ENCODE data around the gene KCTD5. TPM values are rescaled to one million over a fixed set of nuclear protein-coding genes. Genes with fewer than 3 reads are reported as not detected.
"Not testable (repeated sequence)": the region's sequence is repeated elsewhere in the genome, so short reads cannot be mapped to it uniquely, and the experiment has no call there.

Gene KCTD5
- polyA plus RNA-seq, 1 experiment = 34.5 TPM

DNA sequence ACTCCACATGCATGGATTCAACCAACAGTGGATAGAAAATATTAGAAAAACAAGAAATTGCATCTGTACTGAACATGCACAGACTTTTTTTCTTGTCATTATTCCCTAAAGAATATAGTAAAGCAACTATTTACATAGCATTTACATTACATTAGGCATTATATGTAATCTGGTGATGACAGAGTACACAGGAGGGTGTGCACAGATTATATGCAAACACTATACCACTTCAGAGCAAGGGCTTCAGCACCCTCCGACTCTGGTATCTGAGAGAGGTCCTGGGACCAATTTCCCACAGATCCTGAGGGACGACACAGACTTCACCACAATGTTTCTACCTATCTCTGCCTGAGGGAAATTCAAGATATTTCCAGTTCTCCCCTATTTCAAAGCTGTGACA lies 25.3 kb upstream of the KCTD5 start:
- POLR2A ChIA-PET = no interaction called here
- H3K27me3 ChIP-seq (ENCODE audit: control insufficient read depth, insufficient read depth, low read length) = peaks cover 9% of the 10 kb centered on the region
- no peak for TF ChIP-seq CTCF (IDR thresholded peaks at IDR 0.05; ENCODE audit: insufficient read depth, low read depth, low read length)
- H3K36me3 ChIP-seq (ENCODE audit: control insufficient read depth, insufficient read depth, low read length) = no peaks in the 10 kb centered on the region
- CTCF ChIA-PET = no interaction called here
- no peak overlapping the region for H3K4me3 ChIP-seq (ENCODE audit: low read depth, low read length)
- DNase-seq (ENCODE audit: low read depth) = no peak

DNA sequence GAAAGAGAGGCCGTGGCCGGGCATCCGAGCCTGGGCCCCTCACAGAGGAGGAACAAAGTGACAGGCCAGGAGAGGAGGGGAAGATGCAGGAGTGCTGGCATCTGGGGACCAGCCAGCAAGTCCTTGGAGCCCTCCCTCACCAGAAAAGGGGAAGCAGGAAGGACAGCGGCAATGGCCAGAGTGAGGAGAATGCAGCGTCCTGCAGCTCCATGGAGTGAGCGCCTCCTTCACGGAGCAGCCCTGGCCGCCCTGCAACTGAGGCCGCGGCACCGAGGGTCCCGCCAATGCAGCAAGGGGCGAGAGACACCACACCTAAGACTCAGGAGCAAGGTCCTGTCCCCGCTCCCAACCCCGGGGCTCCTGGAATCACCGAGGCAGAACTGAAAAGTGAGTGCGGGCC lies 24.5 kb upstream of the KCTD5 start:
- H3K4me3 ChIP-seq (ENCODE audit: low read depth, low read length); DNase-seq (ENCODE audit: low read depth); H3K36me3 ChIP-seq (ENCODE audit: control insufficient read depth, insufficient read depth, low read length); POLR2A ChIA-PET; CTCF ChIA-PET; H3K27me3 ChIP-seq (ENCODE audit: control insufficient read depth, insufficient read depth, low read length): not testable (repeated sequence)

GRCh38 chr16:2659560-2659959 lies 22.8 kb upstream of the KCTD5 start:
- DNase-seq (ENCODE audit: low read depth); H3K27me3 ChIP-seq (ENCODE audit: control insufficient read depth, insufficient read depth, low read length); H3K36me3 ChIP-seq (ENCODE audit: control insufficient read depth, insufficient read depth, low read length); H3K4me3 ChIP-seq (ENCODE audit: low read depth, low read length); POLR2A ChIA-PET; CTCF ChIA-PET: not testable (repeated sequence)

DNA sequence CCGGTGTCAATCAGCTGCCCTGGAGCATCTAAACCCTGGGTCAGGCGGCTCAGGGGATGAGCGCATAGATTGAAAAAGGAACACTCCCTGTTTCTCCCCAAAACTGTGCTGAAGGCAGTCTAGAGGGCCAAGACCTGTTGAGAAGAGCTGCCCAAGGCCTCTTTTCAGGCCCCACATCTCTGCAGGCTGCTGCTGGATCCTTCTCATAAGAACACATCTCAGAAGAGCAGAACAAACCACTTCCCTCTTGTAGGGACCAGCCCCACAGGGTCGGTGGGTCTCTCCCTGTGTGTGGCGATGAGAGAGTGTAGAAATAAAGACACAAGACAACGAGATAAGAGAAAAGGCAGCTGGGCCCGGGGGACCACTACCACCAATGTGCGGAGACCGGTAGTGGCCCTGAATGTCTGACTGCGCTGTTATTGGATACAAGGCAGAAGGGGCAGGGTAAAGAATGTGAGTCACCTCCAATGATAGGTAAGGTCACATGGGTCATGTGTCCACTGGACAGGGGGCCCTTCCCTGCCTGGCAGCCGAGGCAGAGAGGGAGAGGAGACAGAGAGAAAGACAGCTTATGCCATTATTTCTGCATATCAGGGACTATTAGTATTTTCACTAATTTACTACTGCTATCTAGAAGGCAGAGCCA lies 22.2 kb upstream of the KCTD5 start:
- DNase-seq (ENCODE audit: low read depth); POLR2A ChIA-PET; H3K27me3 ChIP-seq (ENCODE audit: control insufficient read depth, insufficient read depth, low read length); H3K4me3 ChIP-seq (ENCODE audit: low read depth, low read length); H3K36me3 ChIP-seq (ENCODE audit: control insufficient read depth, insufficient read depth, low read length): not testable (repeated sequence)
- CTCF ChIA-PET = interaction anchor here (1.3 kb wide), 1 partner anchor 10 kb away, joined by 3 read pairs; no protein-coding TSS in a partner anchor

DNA sequence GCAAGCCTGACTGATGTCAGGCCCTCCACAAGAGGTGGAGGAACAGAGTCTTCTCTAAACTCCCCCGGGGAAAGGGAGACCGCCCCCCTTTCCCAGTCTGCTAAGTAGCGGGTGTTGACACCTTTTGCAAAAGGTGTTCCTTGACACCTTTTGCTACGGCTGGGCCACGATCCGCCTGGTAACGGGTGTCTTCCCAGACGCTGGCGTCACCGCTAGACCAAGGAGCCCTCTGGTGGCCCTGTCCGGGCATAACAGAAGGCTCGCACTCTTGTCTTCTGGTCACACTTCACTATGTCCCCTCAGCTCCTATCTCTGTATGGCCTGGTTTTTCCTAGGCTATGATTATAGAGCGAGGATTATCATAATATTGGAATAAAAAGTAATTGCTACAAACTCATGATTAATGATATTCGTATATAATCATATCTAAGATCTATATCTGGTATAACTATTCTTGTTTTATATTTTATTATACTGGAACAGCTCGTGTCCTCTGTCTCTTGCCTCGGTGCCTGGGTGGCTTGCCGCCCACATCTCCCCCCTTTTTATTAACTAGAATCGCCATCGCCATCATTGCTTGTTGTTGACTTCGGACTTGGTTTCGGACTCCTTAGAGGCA lies 21.5 kb upstream of the KCTD5 start:
- DNase-seq (ENCODE audit: low read depth); H3K27me3 ChIP-seq (ENCODE audit: control insufficient read depth, insufficient read depth, low read length); H3K36me3 ChIP-seq (ENCODE audit: control insufficient read depth, insufficient read depth, low read length); POLR2A ChIA-PET; H3K4me3 ChIP-seq (ENCODE audit: low read depth, low read length): not testable (repeated sequence)
- peak; percentile 62 for TF ChIP-seq CTCF (IDR thresholded peaks at IDR 0.05; ENCODE audit: insufficient read depth, low read depth, low read length)
- CTCF ChIA-PET = interaction anchor here (1.2 to 1.3 kb wide), 2 partner anchors 9 to 11 kb away, joined by 3 to 5 read pairs; no protein-coding TSS in a partner anchor

DNA sequence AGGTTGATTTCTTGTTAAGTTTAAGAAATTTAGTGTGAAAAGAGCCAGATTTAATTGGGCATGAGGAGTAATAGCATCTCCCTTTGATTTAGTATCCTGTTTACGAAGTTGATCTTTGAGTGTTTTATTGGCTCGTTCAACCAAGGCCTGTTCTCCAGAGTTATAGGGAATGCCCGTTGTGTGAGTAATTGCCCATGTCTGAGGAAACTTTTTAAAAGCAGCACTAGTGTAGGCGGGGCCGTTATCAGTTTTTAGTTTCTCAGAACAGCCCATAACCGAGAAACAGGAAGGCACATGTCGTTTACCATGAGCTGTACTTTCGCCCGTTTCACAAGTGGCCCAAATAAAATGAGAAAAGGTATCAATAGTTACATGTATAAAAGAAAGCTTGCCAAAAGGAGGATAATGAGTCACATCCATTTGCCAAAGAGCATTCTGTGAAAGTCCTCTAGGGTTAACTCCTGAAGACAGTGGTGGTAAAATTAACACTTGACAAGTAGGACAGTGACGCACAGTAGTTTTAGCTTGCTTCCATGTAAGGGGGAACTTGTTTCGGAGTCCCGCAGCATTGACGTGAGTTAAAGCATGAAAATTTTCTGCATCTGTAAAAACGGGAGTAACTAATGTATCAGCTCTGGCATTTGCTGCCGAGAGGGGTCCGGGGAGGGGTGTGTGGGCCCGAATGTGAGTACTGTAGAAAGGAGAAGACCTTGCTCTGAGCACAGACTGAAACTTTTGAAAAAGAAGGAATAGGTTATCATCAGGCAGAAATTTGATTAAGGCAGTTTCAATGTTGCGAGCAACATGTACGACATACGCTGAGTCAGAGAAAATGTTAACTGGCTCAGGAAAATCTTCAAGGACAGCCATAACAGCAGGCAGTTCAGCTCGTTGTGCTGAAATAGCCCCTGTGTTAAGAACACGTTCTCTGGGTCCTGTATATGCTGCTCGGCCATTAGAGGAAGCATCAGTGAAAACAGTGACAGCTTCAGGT lies 18.5 kb upstream of the KCTD5 start:
- H3K27me3 ChIP-seq (ENCODE audit: control insufficient read depth, insufficient read depth, low read length) = no peaks in the 10 kb centered on the region
- TF ChIP-seq CTCF (IDR thresholded peaks at IDR 0.05; ENCODE audit: insufficient read depth, low read depth, low read length) = no peak
- ChIA-PET POLR2A (interaction anchor here (0.6 kb wide), 1 partner anchor 15 kb away, joined by 4 read pairs; no protein-coding TSS in a partner anchor), CTCF (no interaction called here)
- no peaks in the 10 kb centered on the region for H3K36me3 ChIP-seq (ENCODE audit: control insufficient read depth, insufficient read depth, low read length)
- no peak for DNase-seq (ENCODE audit: low read depth)
- H3K4me3 ChIP-seq (ENCODE audit: low read depth, low read length) = no peak overlapping the region

Measured in BJ (cell line).